Fibroblast of lung (primary cell): ENCODE measurements around the gene ASAP2. TPM values are rescaled to one million over a fixed set of nuclear protein-coding genes. Genes with fewer than 3 reads are reported as not detected.

Source experiments
- DNase-seq, 2 donors: peaks; one replicate each; pipeline versions ENCODE4 v3.0.0 to v3.0.0-alpha.2; 2010; ENCODE audit warnings: low read depth in 2 of 2
- H2AFZ ChIP-seq: 2 replicates; pipeline ENCODE4 v1.5.1; 2012; ENCODE audit warnings: low read length, control low read depth, inconsistent platforms
- H3K27ac ChIP-seq: 2 replicates; pipeline ENCODE4 v1.5.1; 2011; ENCODE audit warnings: low read length, control low read depth; ENCODE audit not compliant: insufficient read depth
- H3K27me3 ChIP-seq: 2 replicates; pipeline ENCODE4 v1.5.1; 2011; ENCODE audit warnings: mild to moderate bottlenecking, low read length; ENCODE audit not compliant: control insufficient read depth, insufficient read depth
- H3K36me3 ChIP-seq: 2 replicates; pipeline ENCODE4 v1.5.1; 2011; ENCODE audit warnings: low read length; ENCODE audit not compliant: control insufficient read depth, insufficient read depth
- H3K4me1 ChIP-seq: 2 replicates; pipeline ENCODE4 v1.5.1; 2011; ENCODE audit warnings: low read length; ENCODE audit not compliant: control insufficient read depth, insufficient read depth; ENCODE audit errors: extremely low read depth
- H3K4me2 ChIP-seq: 2 replicates; pipeline ENCODE4 v1.5.1; 2011; ENCODE audit warnings: low read length, control low read depth; ENCODE audit not compliant: insufficient read depth; ENCODE audit errors: extremely low read depth
- H3K4me3 ChIP-seq, 4 experiments: fragments of 200-600 bp in 1 of 4; sonication (generic) in 1 of 4; replicated peaks in 1 of 4; 2 replicates each; pipeline ENCODE4 v1.5.1; 2011 to 2016; ENCODE audit warnings: low read length in 4 of 4, low read depth in 3 of 4, mild to moderate bottlenecking in 3 of 4, control low read depth in 2 of 4, inconsistent platforms in 1 of 4, mixed read lengths in 1 of 4; ENCODE audit not compliant: insufficient read depth in 1 of 4; ENCODE audit errors: control extremely low read depth in 1 of 4
- H3K79me2 ChIP-seq: 2 replicates; pipeline ENCODE4 v1.5.1; 2012; ENCODE audit warnings: mild to moderate bottlenecking, low read length, inconsistent platforms; ENCODE audit not compliant: control insufficient read depth, insufficient read depth
- H3K9ac ChIP-seq: 2 replicates; pipeline ENCODE4 v1.5.1; 2011; ENCODE audit warnings: mild to moderate bottlenecking, low read length, control low read depth; ENCODE audit not compliant: insufficient read depth
- H3K9me3 ChIP-seq: 2 replicates; pipeline ENCODE4 v1.5.1; 2012; ENCODE audit warnings: low read depth, low read length; ENCODE audit not compliant: control insufficient read depth, insufficient read depth
- H4K20me1 ChIP-seq: 2 replicates; pipeline ENCODE4 v1.5.1; 2011; ENCODE audit warnings: low read length; ENCODE audit not compliant: control insufficient read depth, insufficient read depth; ENCODE audit errors: extremely low read depth
- EZH2 ChIP-seq: IDR thresholded peaks from 2 replicates; pipeline ENCODE4 v1.5.1; 2012; ENCODE audit warnings: low read length, control low read depth, mild to moderate bottlenecking; ENCODE audit errors: missing control alignments
- polyA plus RNA-seq, 2 donors: library from polyadenylated mRNA; depleted of rRNA in 1 of 2; stranded (reverse) in 1 of 2; unstranded in 1 of 2; fragments of >200 nt; gene quantifications; 2 replicates each; pipeline ENCODE4 v1.2.1, GENCODE V29; 2011 to 2012; ENCODE audit warnings: missing spikeins in 1 of 2
- total RNA-seq: library from RNA; depleted of rRNA; stranded (reverse); fragments of >200 nt; gene quantifications from 2 replicates; pipeline ENCODE4 v1.2.1, GENCODE V29; 2014
- TF ChIP-seq, protein P1 (sequence below), 2 donors: IDR thresholded peaks in 1 of 2; conservative IDR thresholded peaks in 1 of 2; 1 replicate in 1 of 2; 2 replicates in 1 of 2; pipeline ENCODE4 v1.5.1; 2011 to 2012; ENCODE audit warnings: low read length in 2 of 2, control low read depth in 1 of 2, inconsistent platforms in 1 of 2, low read depth in 1 of 2, mild to moderate bottlenecking in 1 of 2

ASAP2 gene
- total and polyA plus RNA-seq, 2 donors (not counting 1 experiment from before 2014, with no cell fraction given): 19.2 to 19.9 TPM

DNA sequence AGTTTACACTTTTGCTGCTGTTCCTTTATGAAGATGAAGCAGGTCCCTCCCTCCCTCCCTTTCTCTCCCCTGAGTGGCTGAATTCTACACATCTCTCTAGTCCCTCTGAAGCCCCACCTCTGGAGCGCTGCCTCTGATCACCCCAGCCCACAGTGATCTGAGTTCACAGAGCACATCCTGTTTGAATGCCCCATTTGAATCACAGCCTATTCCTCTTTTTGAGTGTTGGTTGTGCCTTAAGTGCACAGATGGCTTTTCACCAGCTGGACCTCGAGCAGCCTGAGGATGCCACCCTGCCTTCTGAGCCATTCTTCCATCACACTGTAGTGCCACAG lies 129.6 kb downstream of the ASAP2 start:
- no peaks in the 10 kb centered on the region for H3K79me2 ChIP-seq
- H3K4me2 ChIP-seq: no peak overlapping the region
- no peaks in the 10 kb centered on the region for H3K36me3 ChIP-seq
- no peaks in the 10 kb centered on the region for H4K20me1 ChIP-seq
- no peaks in the 10 kb centered on the region for H3K9me3 ChIP-seq
- no peak overlapping the region for H3K4me3 ChIP-seq
- peaks cover 8% of the 10 kb centered on the region for H3K4me1 ChIP-seq
- DNase-seq: peak; percentile 55 to 57
- TF ChIP-seq, protein P1, sequence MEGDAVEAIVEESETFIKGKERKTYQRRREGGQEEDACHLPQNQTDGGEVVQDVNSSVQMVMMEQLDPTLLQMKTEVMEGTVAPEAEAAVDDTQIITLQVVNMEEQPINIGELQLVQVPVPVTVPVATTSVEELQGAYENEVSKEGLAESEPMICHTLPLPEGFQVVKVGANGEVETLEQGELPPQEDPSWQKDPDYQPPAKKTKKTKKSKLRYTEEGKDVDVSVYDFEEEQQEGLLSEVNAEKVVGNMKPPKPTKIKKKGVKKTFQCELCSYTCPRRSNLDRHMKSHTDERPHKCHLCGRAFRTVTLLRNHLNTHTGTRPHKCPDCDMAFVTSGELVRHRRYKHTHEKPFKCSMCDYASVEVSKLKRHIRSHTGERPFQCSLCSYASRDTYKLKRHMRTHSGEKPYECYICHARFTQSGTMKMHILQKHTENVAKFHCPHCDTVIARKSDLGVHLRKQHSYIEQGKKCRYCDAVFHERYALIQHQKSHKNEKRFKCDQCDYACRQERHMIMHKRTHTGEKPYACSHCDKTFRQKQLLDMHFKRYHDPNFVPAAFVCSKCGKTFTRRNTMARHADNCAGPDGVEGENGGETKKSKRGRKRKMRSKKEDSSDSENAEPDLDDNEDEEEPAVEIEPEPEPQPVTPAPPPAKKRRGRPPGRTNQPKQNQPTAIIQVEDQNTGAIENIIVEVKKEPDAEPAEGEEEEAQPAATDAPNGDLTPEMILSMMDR (conservative IDR thresholded peaks at IDR 0.05 in 1 of 2, IDR thresholded peaks at IDR 0.05 in 1 of 2; ENCODE audit: low read depth in 1 of 2, low read length in 2 of 2): no peak
- TF ChIP-seq EZH2: no peak
- no peaks in the 10 kb centered on the region for H3K27me3 ChIP-seq
- H2AFZ ChIP-seq: no peak overlapping the region
- no peak overlapping the region for H3K9ac ChIP-seq
- H3K27ac ChIP-seq: no peak overlapping the region

DNA sequence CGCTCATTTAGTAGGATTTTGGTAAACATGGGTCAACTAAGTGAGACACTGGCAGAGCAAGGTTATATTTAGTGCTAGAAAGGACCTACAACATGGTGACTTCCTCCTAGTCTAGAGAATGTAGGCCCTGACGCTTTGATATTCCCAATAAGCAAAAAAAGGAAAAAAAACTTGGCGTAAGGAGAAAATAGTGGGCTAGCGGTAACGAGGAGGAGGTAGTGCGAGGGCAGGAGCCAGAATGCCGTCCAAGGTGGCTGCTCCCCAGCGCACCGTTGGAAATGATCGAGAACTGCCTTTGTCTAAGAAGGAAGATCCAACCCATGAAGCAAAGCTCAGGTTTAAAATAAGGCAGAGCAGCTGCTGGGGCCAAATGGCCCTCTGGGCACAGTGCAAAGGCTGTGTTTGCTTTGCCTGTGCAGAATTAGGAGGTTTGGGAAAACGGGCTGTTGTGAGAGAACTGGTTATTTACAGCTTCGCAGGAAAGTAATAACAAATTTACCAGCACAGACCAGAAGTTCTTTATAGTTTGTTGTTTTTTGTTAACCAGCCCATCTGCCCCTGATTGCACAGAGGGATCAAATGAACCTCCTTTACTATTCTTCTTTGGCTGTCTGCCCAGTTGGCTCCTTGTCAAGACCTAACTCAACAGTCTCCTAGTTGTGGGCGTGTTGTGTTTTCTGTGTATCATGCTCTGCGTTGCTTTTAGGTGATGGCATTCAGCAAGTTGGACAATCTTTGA lies 130.1 kb downstream of the ASAP2 start:
- H3K36me3 ChIP-seq: peaks cover 1% of the 10 kb centered on the region
- H3K4me3 ChIP-seq: no peak overlapping the region
- H3K27me3 ChIP-seq: no peaks in the 10 kb centered on the region
- H3K4me2 ChIP-seq: no peak overlapping the region
- H3K79me2 ChIP-seq: no peaks in the 10 kb centered on the region
- DNase-seq: peak; percentile 90 to 95
- no peak overlapping the region for H3K9ac ChIP-seq
- no peaks in the 10 kb centered on the region for H4K20me1 ChIP-seq
- peaks cover 8% of the 10 kb centered on the region for H3K4me1 ChIP-seq
- no peak overlapping the region for H2AFZ ChIP-seq
- no peak overlapping the region for H3K27ac ChIP-seq
- no peaks in the 10 kb centered on the region for H3K9me3 ChIP-seq
- TF ChIP-seq EZH2: no peak
- TF ChIP-seq, protein P1 (conservative IDR thresholded peaks at IDR 0.05 in 1 of 2, IDR thresholded peaks at IDR 0.05 in 1 of 2; ENCODE audit: low read depth in 1 of 2, low read length in 2 of 2): no peak

DNA sequence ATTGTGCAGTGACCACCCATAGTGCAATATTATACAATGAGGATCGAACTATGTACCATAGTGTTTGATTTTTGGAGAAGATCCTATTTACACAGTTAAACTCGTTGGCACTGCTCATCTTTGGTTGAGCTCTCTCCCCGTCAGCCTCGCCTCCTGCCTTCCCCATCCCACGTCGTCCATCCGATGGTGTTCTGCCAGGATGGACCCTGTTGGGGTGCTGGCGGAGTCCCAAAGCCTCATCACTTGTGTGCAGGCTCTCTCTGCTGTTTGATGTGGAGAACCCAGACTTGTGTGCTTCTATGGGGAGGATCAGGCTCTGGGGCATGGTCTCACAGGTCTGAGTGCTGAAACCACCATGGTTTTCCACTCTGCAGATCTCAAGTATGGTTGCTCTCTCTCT lies 131.3 kb downstream of the ASAP2 start:
- H3K27ac ChIP-seq: no peak overlapping the region
- DNase-seq: no peak
- H3K4me3 ChIP-seq: no peak overlapping the region
- no peaks in the 10 kb centered on the region for H4K20me1 ChIP-seq
- H3K4me1 ChIP-seq: peaks cover 8% of the 10 kb centered on the region
- no peak overlapping the region for H2AFZ ChIP-seq
- H3K36me3 ChIP-seq: peaks cover 1% of the 10 kb centered on the region
- H3K4me2 ChIP-seq: no peak overlapping the region
- H3K9ac ChIP-seq: no peak overlapping the region
- TF ChIP-seq EZH2: no peak
- TF ChIP-seq, protein P1 (conservative IDR thresholded peaks at IDR 0.05 in 1 of 2, IDR thresholded peaks at IDR 0.05 in 1 of 2; ENCODE audit: low read depth in 1 of 2, low read length in 2 of 2): no peak
- H3K27me3 ChIP-seq: no peaks in the 10 kb centered on the region
- H3K79me2 ChIP-seq: no peaks in the 10 kb centered on the region
- no peaks in the 10 kb centered on the region for H3K9me3 ChIP-seq
